GM18526 (cell line): ENCODE results near the gene PHEX.

Experiments
- POLR2A ChIP-seq: IDR thresholded peaks from 3 replicates; pipeline ENCODE4 v1.6.1; 2011; ENCODE audit not compliant: insufficient read length; ENCODE audit errors: extremely low read depth

PHEX gene

GRCh38 chrX:22148565-22148964 is 116.4 kb downstream of the PHEX start:
- no peak for TF ChIP-seq POLR2A

GRCh38 chrX:22150371-22150770 is 118.2 kb downstream of the PHEX start:
- TF ChIP-seq POLR2A = no peak

- no peak for TF ChIP-seq POLR2A
These were observed 123.0 kb downstream of the PHEX start for GRCh38 chrX:22155126-22155525.

- TF ChIP-seq POLR2A = no peak
These were observed 126.9 kb downstream of the PHEX start for GRCh38 chrX:22159071-22159470.

- TF ChIP-seq POLR2A = no peak
These were observed 131.2 kb downstream of the PHEX start for GRCh38 chrX:22163326-22163725.

GRCh38 chrX:22164770-22165388 is 132.8 kb downstream of the PHEX start:
- TF ChIP-seq POLR2A = no peak

GRCh38 chrX:22165732-22166457 is 133.8 kb downstream of the PHEX start:
- no peak for TF ChIP-seq POLR2A

GRCh38 chrX:22171287-22172060 is 139.3 kb downstream of the PHEX start:
- no peak for TF ChIP-seq POLR2A

GRCh38 chrX:22173966-22174365 is 141.8 kb downstream of the PHEX start:
- no peak for TF ChIP-seq POLR2A

GRCh38 chrX:22177950-22178515 is 145.9 kb downstream of the PHEX start:
- TF ChIP-seq POLR2A = no peak

- TF ChIP-seq POLR2A = no peak
These were observed 152.0 kb downstream of the PHEX start for GRCh38 chrX:22184096-22184495.

- no peak for TF ChIP-seq POLR2A
These were observed 154.0 kb downstream of the PHEX start for GRCh38 chrX:22186165-22186564.

- no peak for TF ChIP-seq POLR2A
These were observed 160.4 kb downstream of the PHEX start for GRCh38 chrX:22192419-22193060.

- TF ChIP-seq POLR2A = no peak
These were observed 161.9 kb downstream of the PHEX start for GRCh38 chrX:22193851-22194659.

GRCh38 chrX:22194660-22194945 is 162.5 kb downstream of the PHEX start:
- no peak for TF ChIP-seq POLR2A
